ENCODE results near the gene GADD45G. TPM values are rescaled to one million over a fixed set of nuclear protein-coding genes. Genes with fewer than 3 reads are reported as not detected.

The GADD45G gene
- total and polyA plus RNA-seq, 10 of the 15 experiments (the other 5 are each of a cell fraction or from before 2014, with no cell fraction given) = 0.07 to 1.00 (median 0.29) TPM; not detected in 4

- no TSS peak for BruUV-seq (replicated peaks)
- TF ChIP-seq SMC3 (IDR thresholded peaks at IDR 0.05; ENCODE audit: borderline replicate concordance, low read length) = no peak
- TF ChIP-seq HDAC2 (IDR thresholded peaks at IDR 0.05) = no peak
- no peak for TF ChIP-seq ETV6 (conservative IDR thresholded peaks at IDR 0.05 in 1 of 2, IDR thresholded peaks at IDR 0.05 in 1 of 2; ENCODE audit: borderline replicate concordance in 1 of 2, low read depth in 1 of 2)
- no peak for TF ChIP-seq HDAC6 (IDR thresholded peaks at IDR 0.05; ENCODE audit: unreplicated experiment)
- no peak for TF ChIP-seq JUND (IDR thresholded peaks at IDR 0.05; ENCODE audit: low read depth, low read length)
- TF ChIP-seq ZNF24 (IDR thresholded peaks at IDR 0.05) = no peak
- no peak for TF ChIP-seq KDM1A (IDR thresholded peaks at IDR 0.05; ENCODE audit: borderline replicate concordance)
- Histone ChIP-seq H3K4me2 (ENCODE audit: control insufficient read depth, insufficient read depth) (no peak overlapping the region), H3K27me3 (replicated peaks in 1 of 2; ENCODE audit: control insufficient read depth in 2 of 2, insufficient read depth in 2 of 2, low read length in 1 of 2) (peaks cover 3 to 8% of the 10 kb centered on the region in 2 experiments), H2AFZ (ENCODE audit: control insufficient read depth, low read depth, low read length) (no peak overlapping the region), H3K36me3 (ENCODE audit: control insufficient read depth in 2 of 2, insufficient read depth in 2 of 2, low read length in 1 of 2) (no peaks in the 10 kb centered on the region), H4K20me1 (ENCODE audit: control insufficient read depth, insufficient read depth) (no peaks in the 10 kb centered on the region), H3K27ac (ENCODE audit: control insufficient read depth, insufficient read depth) (no peak overlapping the region), H3K4me1 (ENCODE audit: control insufficient read depth, insufficient read depth, low read length) (no peaks in the 10 kb centered on the region), H3K4me3 (no peak overlapping the region), H3K79me2 (ENCODE audit: control insufficient read depth, insufficient read depth, low read length) (no peaks in the 10 kb centered on the region), H3K9ac (ENCODE audit: control insufficient read depth, insufficient read depth, low read length) (no peak overlapping the region), H3K9me3 (replicated peaks; ENCODE audit: control insufficient read depth, insufficient read depth, low read length) (no peaks in the 10 kb centered on the region)
- ATAC-seq = no peak
- in situ Hi-C loops (cut with MboI) = loop anchor here (10.0 to 25.0 kb wide), 3 partner anchors 613 to 1271 kb away; no protein-coding TSS in a partner anchor
- SMC1A ChIA-PET (ENCODE audit: uncharacterized antibody, unreplicated experiment) = interaction anchor here (0.6 to 2.4 kb wide), 2 partner anchors 11 to 521 kb away, joined by 3 to 12 read pairs; no protein-coding TSS in a partner anchor
- WGBS (ENCODE audit: insufficient coverage, insufficient replicate concordance, low lambda C conversion rate, missing lambda C conversion rate) = 36% methylated on average over 15 of the region's 15 CpGs
- CTCF ChIA-PET = interaction anchor here (0.7 to 4.4 kb wide), 7 partner anchors 11 to 508 kb away, joined by 3 to 37 read pairs (median 4); no protein-coding TSS in a partner anchor
- DNase-seq (ENCODE audit: low read depth, low spot score) = no peak
- POLR2A ChIA-PET = no interaction called here
- intact Hi-C loops (cut with micrococcal nuclease; ENCODE audit: unreplicated experiment) = loop anchor here (10.0 kb wide), 1 partner anchor 1173 kb away; no protein-coding TSS in a partner anchor
- no peak for FAIRE-seq
- RAD21 ChIA-PET (ENCODE audit: unreplicated experiment) = interaction anchor here (1.4 to 3.2 kb wide), 2 partner anchors 11 to 508 kb away, joined by 4 to 13 read pairs; no protein-coding TSS in a partner anchor
Observed at GRCh38 chr9:89591274-89592212, 13.3 kb upstream of the GADD45G start.

Measured in GM12878 (cell line).